Cardiac muscle cell (in vitro differentiated cells and primary cell): Measurements from ENCODE around the gene TFPI2. TPM values are rescaled to one million over a fixed set of nuclear protein-coding genes. Genes with fewer than 3 reads are reported as not detected.
"Not testable (repeated sequence)": the region's sequence is repeated elsewhere in the genome, so short reads cannot be mapped to it uniquely, and the experiment has no call there.

Experiments used
- DNase-seq, 2 donors: peaks; one replicate each; pipeline versions ENCODE4 v3.0.0 to v3.0.0-alpha.2; 2010 to 2017; ENCODE audit warnings: low read depth in 1 of 2, low spot score in 1 of 2
- H3K27ac ChIP-seq: fragments of 200-600 bp; sonication (generic); 2 replicates; pipeline ENCODE4 v1.5.1; 2016
- H3K27me3 ChIP-seq: fragments of 200-600 bp; sonication (generic); 2 replicates; pipeline ENCODE4 v1.6.0; 2016; ENCODE audit warnings: control low read depth
- H3K36me3 ChIP-seq: fragments of 200-600 bp; sonication (generic); 2 replicates; pipeline ENCODE4 v1.5.1; 2016; ENCODE audit warnings: control low read depth
- H3K4me1 ChIP-seq: fragments of 200-600 bp; sonication (generic); 2 replicates; pipeline ENCODE4 v1.8.1; 2017; ENCODE audit warnings: low read depth, mild to moderate bottlenecking, mixed run types
- H3K4me3 ChIP-seq: fragments of 200-600 bp; sonication (generic); 2 replicates; pipeline ENCODE4 v1.5.1; 2016; ENCODE audit warnings: mild to moderate bottlenecking
- H3K9me3 ChIP-seq: fragments of 200-600 bp; sonication (generic); 2 replicates; pipeline ENCODE4 v1.5.1; 2017; ENCODE audit warnings: low read depth, mild to moderate bottlenecking, control low read depth
- polyA plus RNA-seq: library from polyadenylated mRNA; unstranded; fragments of >200 nt; fragmentation: Nextera tagmentation; extraction: Ambion mirVana; gene quantifications from 2 replicates; pipeline ENCODE4 v1.2.1, GENCODE V29; 2016
- total RNA-seq: library from RNA; depleted of rRNA; stranded (reverse); fragments of >200 nt; gene quantifications from 2 replicates; pipeline ENCODE4 v1.2.3, GENCODE V29; 2016
- TF ChIP-seq, protein P1 (sequence below): IDR thresholded peaks from 2 replicates; pipeline ENCODE4 v1.5.1; 2012; ENCODE audit warnings: low read depth, mild to moderate bottlenecking, low read length

Gene TFPI2
- total and polyA plus RNA-seq, 2 experiments from 2014 or later, result 20.1 to 20.8 TPM

GRCh38 chr7:93914581-93915066 lies 24.1 kb upstream of the TFPI2 start:
- H3K9me3 ChIP-seq, result no peaks in the 10 kb centered on the region
- TF ChIP-seq, protein P1, sequence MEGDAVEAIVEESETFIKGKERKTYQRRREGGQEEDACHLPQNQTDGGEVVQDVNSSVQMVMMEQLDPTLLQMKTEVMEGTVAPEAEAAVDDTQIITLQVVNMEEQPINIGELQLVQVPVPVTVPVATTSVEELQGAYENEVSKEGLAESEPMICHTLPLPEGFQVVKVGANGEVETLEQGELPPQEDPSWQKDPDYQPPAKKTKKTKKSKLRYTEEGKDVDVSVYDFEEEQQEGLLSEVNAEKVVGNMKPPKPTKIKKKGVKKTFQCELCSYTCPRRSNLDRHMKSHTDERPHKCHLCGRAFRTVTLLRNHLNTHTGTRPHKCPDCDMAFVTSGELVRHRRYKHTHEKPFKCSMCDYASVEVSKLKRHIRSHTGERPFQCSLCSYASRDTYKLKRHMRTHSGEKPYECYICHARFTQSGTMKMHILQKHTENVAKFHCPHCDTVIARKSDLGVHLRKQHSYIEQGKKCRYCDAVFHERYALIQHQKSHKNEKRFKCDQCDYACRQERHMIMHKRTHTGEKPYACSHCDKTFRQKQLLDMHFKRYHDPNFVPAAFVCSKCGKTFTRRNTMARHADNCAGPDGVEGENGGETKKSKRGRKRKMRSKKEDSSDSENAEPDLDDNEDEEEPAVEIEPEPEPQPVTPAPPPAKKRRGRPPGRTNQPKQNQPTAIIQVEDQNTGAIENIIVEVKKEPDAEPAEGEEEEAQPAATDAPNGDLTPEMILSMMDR, result no peak
- H3K27ac ChIP-seq, result no peak overlapping the region
- H3K36me3 ChIP-seq, result no peaks in the 10 kb centered on the region
- no peak overlapping the region for H3K4me3 ChIP-seq
- no peaks in the 10 kb centered on the region for H3K27me3 ChIP-seq
- no peaks in the 10 kb centered on the region for H3K4me1 ChIP-seq
- peak in 1 of 2 donors; percentile 89 for DNase-seq

DNA sequence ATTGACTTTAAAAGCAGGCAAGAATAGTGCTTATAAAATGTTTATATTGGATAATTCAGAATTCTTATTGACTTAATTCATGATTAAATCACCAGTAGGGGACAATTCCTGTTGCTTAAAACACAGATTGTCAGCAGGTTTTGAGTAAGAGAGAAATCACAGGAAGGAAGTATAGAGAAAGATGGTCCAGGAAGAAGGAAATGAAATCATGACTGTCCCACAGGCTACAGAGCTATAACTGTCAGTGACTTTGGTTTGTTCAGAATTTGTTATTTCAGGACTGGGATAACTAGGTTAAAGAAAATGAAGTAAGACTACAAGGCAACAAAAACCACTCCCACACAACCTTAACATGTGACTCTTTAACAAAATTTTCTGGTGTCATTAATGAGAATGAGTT lies 22.6 kb upstream of the TFPI2 start:
- Histone ChIP-seq H3K36me3 (no peaks in the 10 kb centered on the region), H3K4me1 (no peaks in the 10 kb centered on the region), H3K4me3 (no peak overlapping the region), H3K27ac (no peak overlapping the region), H3K27me3 (no peaks in the 10 kb centered on the region), H3K9me3 (no peaks in the 10 kb centered on the region)
- no peak for DNase-seq
- TF ChIP-seq, protein P1, result no peak

GRCh38 chr7:93911661-93912060 lies 21.1 kb upstream of the TFPI2 start:
- not testable (repeated sequence) for H3K4me3 ChIP-seq, H3K4me1 ChIP-seq, H3K27me3 ChIP-seq, DNase-seq, H3K36me3 ChIP-seq, H3K27ac ChIP-seq, H3K9me3 ChIP-seq

GRCh38 chr7:93911242-93911641 lies 20.7 kb upstream of the TFPI2 start:
- not testable (repeated sequence) for H3K4me3 ChIP-seq, H3K9me3 ChIP-seq, H3K27ac ChIP-seq, H3K4me1 ChIP-seq, H3K36me3 ChIP-seq, H3K27me3 ChIP-seq, DNase-seq

- Histone ChIP-seq H3K4me1 (no peaks in the 10 kb centered on the region), H3K27ac (no peak overlapping the region), H3K36me3 (no peaks in the 10 kb centered on the region), H3K27me3 (no peaks in the 10 kb centered on the region), H3K4me3 (no peak overlapping the region), H3K9me3 (no peaks in the 10 kb centered on the region)
- peak in 1 of 2 donors; percentile 92 for DNase-seq
- TF ChIP-seq, protein P1, result no peak
Measured at GRCh38 chr7:93910076-93910994, 19.8 kb upstream of the TFPI2 start.

DNA sequence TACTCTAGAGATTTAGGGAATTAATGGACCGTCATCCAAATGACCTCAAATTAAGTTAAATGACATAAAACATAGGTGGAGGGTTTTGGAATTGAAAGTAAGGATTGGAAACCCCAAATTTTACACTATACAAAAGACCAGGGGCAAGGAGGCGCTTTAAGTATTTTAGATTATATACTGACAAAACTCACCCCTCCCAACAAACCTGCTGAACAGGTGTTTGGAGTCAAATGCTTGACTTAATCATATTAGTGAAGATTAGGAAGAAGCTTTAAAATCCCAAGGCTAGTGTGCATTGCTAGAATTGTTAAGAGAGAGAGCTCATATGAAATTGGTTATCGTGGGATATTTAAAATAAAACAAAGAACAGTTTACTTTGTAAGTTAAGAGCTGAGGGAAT lies 15.7 kb upstream of the TFPI2 start, which contains the start of gene GNGT1:
Gene GNGT1 (plus strand): TSS at position 301 of the 400 bp plus-strand sequence. CDS start 180 bp downstream, outside the sequence.
- H3K4me1 ChIP-seq, result no peaks in the 10 kb centered on the region
- no peaks in the 10 kb centered on the region for H3K36me3 ChIP-seq
- no peaks in the 10 kb centered on the region for H3K27me3 ChIP-seq
- no peak within 1 kb of the TSS for H3K4me3 ChIP-seq
- no peaks in the 10 kb centered on the region for H3K9me3 ChIP-seq
- no peak for DNase-seq
- TF ChIP-seq, protein P1, result no peak
- no peak within 1 kb of the TSS for H3K27ac ChIP-seq
